ENCODE data around the gene PLD5.
A peak's percentile ranks its signal among the peaks of the same experiment; 100 is the strongest.

DNA sequence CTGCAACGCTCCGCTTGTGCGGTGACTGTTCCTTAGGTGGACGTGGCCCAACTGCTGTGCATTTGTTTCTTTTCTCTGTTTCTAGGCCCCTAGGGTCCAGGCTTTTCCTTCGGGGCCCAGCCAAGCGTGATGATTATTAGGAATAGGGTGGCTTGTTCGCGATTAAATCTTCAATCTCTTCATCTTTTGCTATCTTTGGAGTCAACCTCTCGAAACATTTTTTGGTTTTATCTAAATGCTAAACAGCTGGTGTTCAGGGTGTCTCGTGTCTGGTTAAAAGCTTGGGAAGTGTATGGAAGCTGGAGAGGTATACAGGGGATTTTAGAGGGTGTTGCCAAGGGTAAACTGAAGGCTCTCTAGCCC is 844 bp upstream of the PLD5 start:
- TF ChIP-seq, protein P1, sequence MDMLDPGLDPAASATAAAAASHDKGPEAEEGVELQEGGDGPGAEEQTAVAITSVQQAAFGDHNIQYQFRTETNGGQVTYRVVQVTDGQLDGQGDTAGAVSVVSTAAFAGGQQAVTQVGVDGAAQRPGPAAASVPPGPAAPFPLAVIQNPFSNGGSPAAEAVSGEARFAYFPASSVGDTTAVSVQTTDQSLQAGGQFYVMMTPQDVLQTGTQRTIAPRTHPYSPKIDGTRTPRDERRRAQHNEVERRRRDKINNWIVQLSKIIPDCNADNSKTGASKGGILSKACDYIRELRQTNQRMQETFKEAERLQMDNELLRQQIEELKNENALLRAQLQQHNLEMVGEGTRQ (IDR thresholded peaks at IDR 0.05; ENCODE audit: borderline replicate concordance, low read depth, low read length) = no peak
- TF ChIP-seq RXRA (IDR thresholded peaks at IDR 0.05; ENCODE audit: borderline replicate concordance, low read depth) (no peak), JUND (IDR thresholded peaks at IDR 0.05) (no peak), EZH2phosphoT487 (IDR thresholded peaks at IDR 0.05; ENCODE audit: borderline replicate concordance, low read depth) (no peak), TAF1 (IDR thresholded peaks at IDR 0.05; ENCODE audit: borderline replicate concordance, low read depth, low read length) (no peak), FOSL2 (IDR thresholded peaks at IDR 0.05; ENCODE audit: borderline replicate concordance, low read depth) (no peak), EP300 (IDR thresholded peaks at IDR 0.05; ENCODE audit: borderline replicate concordance in 1 of 2, low read depth in 1 of 2, low read length in 1 of 2) (peak in 1 of 2 experiments; percentile 63; a peak in 1 of 4 replicates)
- TF ChIP-seq, protein P2, sequence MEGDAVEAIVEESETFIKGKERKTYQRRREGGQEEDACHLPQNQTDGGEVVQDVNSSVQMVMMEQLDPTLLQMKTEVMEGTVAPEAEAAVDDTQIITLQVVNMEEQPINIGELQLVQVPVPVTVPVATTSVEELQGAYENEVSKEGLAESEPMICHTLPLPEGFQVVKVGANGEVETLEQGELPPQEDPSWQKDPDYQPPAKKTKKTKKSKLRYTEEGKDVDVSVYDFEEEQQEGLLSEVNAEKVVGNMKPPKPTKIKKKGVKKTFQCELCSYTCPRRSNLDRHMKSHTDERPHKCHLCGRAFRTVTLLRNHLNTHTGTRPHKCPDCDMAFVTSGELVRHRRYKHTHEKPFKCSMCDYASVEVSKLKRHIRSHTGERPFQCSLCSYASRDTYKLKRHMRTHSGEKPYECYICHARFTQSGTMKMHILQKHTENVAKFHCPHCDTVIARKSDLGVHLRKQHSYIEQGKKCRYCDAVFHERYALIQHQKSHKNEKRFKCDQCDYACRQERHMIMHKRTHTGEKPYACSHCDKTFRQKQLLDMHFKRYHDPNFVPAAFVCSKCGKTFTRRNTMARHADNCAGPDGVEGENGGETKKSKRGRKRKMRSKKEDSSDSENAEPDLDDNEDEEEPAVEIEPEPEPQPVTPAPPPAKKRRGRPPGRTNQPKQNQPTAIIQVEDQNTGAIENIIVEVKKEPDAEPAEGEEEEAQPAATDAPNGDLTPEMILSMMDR (IDR thresholded peaks at IDR 0.05) = no peak
- TF ChIP-seq, protein P3, sequence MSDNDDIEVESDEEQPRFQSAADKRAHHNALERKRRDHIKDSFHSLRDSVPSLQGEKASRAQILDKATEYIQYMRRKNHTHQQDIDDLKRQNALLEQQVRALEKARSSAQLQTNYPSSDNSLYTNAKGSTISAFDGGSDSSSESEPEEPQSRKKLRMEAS (IDR thresholded peaks at IDR 0.05; ENCODE audit: low read depth) = no peak
